Keratinocyte (primary cell): ENCODE measurements around the gene TMA16.

Source experiments
- EZH2 ChIP-seq: IDR thresholded peaks from one replicate; pipeline ENCODE4 v1.6.1; 2012; ENCODE audit warnings: inconsistent platforms, mild to moderate bottlenecking, low read length, moderate library complexity
- TF ChIP-seq, protein P1 (sequence below), 3 experiments: IDR thresholded peaks in 1 of 3; conservative IDR thresholded peaks in 1 of 3; optimal IDR thresholded peaks in 1 of 3; 2 replicates in 2 of 3; 3 replicates in 1 of 3; pipeline versions ENCODE3 to v1.5.1; 2011; ENCODE audit warnings: low read length in 3 of 3, mild to moderate bottlenecking in 3 of 3, moderate library complexity in 2 of 3, control low read depth in 1 of 3, inconsistent platforms in 1 of 3; ENCODE audit not compliant: insufficient read depth in 2 of 3; ENCODE audit errors: extremely low read depth in 1 of 3

- TF ChIP-seq, protein P1, sequence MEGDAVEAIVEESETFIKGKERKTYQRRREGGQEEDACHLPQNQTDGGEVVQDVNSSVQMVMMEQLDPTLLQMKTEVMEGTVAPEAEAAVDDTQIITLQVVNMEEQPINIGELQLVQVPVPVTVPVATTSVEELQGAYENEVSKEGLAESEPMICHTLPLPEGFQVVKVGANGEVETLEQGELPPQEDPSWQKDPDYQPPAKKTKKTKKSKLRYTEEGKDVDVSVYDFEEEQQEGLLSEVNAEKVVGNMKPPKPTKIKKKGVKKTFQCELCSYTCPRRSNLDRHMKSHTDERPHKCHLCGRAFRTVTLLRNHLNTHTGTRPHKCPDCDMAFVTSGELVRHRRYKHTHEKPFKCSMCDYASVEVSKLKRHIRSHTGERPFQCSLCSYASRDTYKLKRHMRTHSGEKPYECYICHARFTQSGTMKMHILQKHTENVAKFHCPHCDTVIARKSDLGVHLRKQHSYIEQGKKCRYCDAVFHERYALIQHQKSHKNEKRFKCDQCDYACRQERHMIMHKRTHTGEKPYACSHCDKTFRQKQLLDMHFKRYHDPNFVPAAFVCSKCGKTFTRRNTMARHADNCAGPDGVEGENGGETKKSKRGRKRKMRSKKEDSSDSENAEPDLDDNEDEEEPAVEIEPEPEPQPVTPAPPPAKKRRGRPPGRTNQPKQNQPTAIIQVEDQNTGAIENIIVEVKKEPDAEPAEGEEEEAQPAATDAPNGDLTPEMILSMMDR (optimal IDR thresholded peaks at IDR 0.05 in 1 of 3, IDR thresholded peaks at IDR 0.05 in 1 of 3, conservative IDR thresholded peaks at IDR 0.05 in 1 of 3; ENCODE audit: extremely low read depth in 1 of 3, insufficient read depth in 2 of 3, low read length in 3 of 3), result no peak
- no peak for TF ChIP-seq EZH2
Observed at GRCh38 chr4:163482190-163482589, 12.3 kb upstream of the TMA16 start.
